Measurements from ENCODE around the gene PAPPA2. TPM values are rescaled to one million over a fixed set of nuclear protein-coding genes. Genes with fewer than 3 reads are reported as not detected.

Gene PAPPA2
- total and polyA plus RNA-seq, 9 of the 15 experiments (the other 6 are each of a cell fraction or from before 2014, with no cell fraction given), result 0.01 to 0.15 (median 0.05) TPM; not detected in 2

GRCh38 chr1:176619261-176619660 is 156.3 kb downstream of the PAPPA2 start (continued):
- TF ChIP-seq ZNF512 (tag; IDR thresholded peaks at IDR 0.05) (no peak), CHCHD3 (CRISPR knock-in tag; IDR thresholded peaks at IDR 0.05) (no peak), EP400 (IDR thresholded peaks at IDR 0.05) (no peak), SLC30A9 (CRISPR knock-in tag; IDR thresholded peaks at IDR 0.05) (no peak), ZFPM2 (CRISPR knock-in tag; IDR thresholded peaks at IDR 0.05) (no peak), USF1 (CRISPR knock-in tag; IDR thresholded peaks at IDR 0.05) (no peak), ZBTB9 (CRISPR knock-in tag; IDR thresholded peaks at IDR 0.05) (no peak)

- intact Hi-C loops (cut with micrococcal nuclease) (no loop called here), in situ Hi-C loops (cut with MboI) (no loop called here)
- ChIA-PET POLR2A (no interaction called here), CTCF (ENCODE audit: low intra/inter-chr PET ratio) (no interaction called here)
- 0% methylated on average over 3 of the region's 3 CpGs for WGBS (ENCODE audit: insufficient coverage, low coverage, missing lambda C conversion rate)
- Histone ChIP-seq H3K9ac (ENCODE audit: insufficient read depth in 1 of 2, low read depth in 2 of 2, low read length in 2 of 2) (no peak overlapping the region), H3K79me2 (ENCODE audit: control insufficient read depth, insufficient read depth, low read length) (no peaks in the 10 kb centered on the region), H3K27me3 (ENCODE audit: control insufficient read depth in 2 of 2, insufficient read depth in 2 of 2, low read length in 2 of 2) (no peaks in the 10 kb centered on the region), H3K4me1 (replicated peaks in 1 of 2; ENCODE audit: control insufficient read depth in 2 of 2, insufficient read depth in 2 of 2, low read length in 2 of 2) (no peaks in the 10 kb centered on the region), H3K9me3 (replicated peaks; ENCODE audit: control insufficient read depth, insufficient read depth, low read depth, low read length) (no peaks in the 10 kb centered on the region), H3K4me3 (no peak overlapping the region), H4K20me1 (replicated peaks; ENCODE audit: control insufficient read depth, insufficient read depth, low read length) (no peaks in the 10 kb centered on the region), H3K9me1 (ENCODE audit: control insufficient read depth, insufficient read depth, low read length) (no peaks in the 10 kb centered on the region), H3K4me2 (ENCODE audit: insufficient read depth, low read length) (no peak overlapping the region), H3K36me3 (ENCODE audit: control insufficient read depth, insufficient read depth, low read length) (no peaks in the 10 kb centered on the region), H3K27ac (ENCODE audit: extremely low read depth, low read depth, low read length) (no peak overlapping the region), H2AFZ (ENCODE audit: low read depth, low read length) (no peak overlapping the region)
- no peak for TF ChIP-seq CEBPG (CRISPR knock-in tag; IDR thresholded peaks at IDR 0.05)
- TF ChIP-seq CEBPG (tag; conservative IDR thresholded peaks at IDR 0.05 in 1 of 2, IDR thresholded peaks at IDR 0.05 in 1 of 2), result peak in 1 of 2 experiments; percentile 60; a peak in 2 of 4 replicates
- TF ChIP-seq ELK3 (CRISPR knock-in tag; IDR thresholded peaks at IDR 0.05), result no peak
- peak; percentile 50; the same call in 1 of the 2 replicates for TF ChIP-seq ATF3 (IDR thresholded peaks at IDR 0.05)
- no peak for TF ChIP-seq ATF3 (CRISPR knock-in tag; conservative IDR thresholded peaks at IDR 0.05)
- DNase-seq (ENCODE audit: extremely low read depth in 1 of 4, low spot score in 3 of 4) (no peak), ATAC-seq (no peak), FAIRE-seq (no peak)
- BruUV-seq (replicated peaks), result no TSS peak
Measured at GRCh38 chr1:176625365-176625764, 162.4 kb downstream of the PAPPA2 start.
